Smooth muscle cell of trachea (primary cell): Measurements from ENCODE around the gene CASP10. TPM values are rescaled to one million over a fixed set of nuclear protein-coding genes. Genes with fewer than 3 reads are reported as not detected.

Source experiments
- total RNA-seq: library from RNA; depleted of rRNA; stranded (reverse); fragments of >200 nt; gene quantifications from 2 replicates; pipeline ENCODE4 v1.2.1, GENCODE V29; 2014

CASP10 gene
- total RNA-seq, result 6.1 and 11.6 TPM in 2 replicates

GRCh38 chr2:201182650-201183364 lies at the start of gene CASP10:
TSS of gene CASP10 (plus strand) at chr2:201183141. CDS start at chr2:201185778, 2,637 bp downstream.

GRCh38 chr2:201260302-201260800 lies 77.4 kb downstream of the CASP10 start, which contains the start of gene CASP8:
TSS of gene CASP8 (plus strand) at chr2:201260536. CDS start at chr2:201266487, 5,951 bp downstream.

Other genes with a start within 250 kb of the CASP10 start
- 9.9 and 17.6 TPM in 2 replicates for gene ORC2, start 219.5 kb upstream of the CASP10 start, total RNA-seq
- gene HYCC2, start 111.5 kb upstream of the CASP10 start, total RNA-seq, result 8.3 and 12.8 TPM in 2 replicates
- 40.9 and 99.6 TPM in 2 replicates for gene NDUFB3, start 111.1 kb upstream of the CASP10 start, total RNA-seq
- 74.6 and 107 TPM in 2 replicates for gene CFLAR, start 67.0 kb upstream of the CASP10 start, total RNA-seq
- 22.0 and 37.1 TPM in 2 replicates for gene CASP8, start 77.4 kb downstream of the CASP10 start, total RNA-seq
- gene FLACC1, start 174.2 kb downstream of the CASP10 start, total RNA-seq, result 1.3 and 2.0 TPM in 2 replicates